Measurements from ENCODE around the gene SH2D7.

SH2D7 gene

DNA sequence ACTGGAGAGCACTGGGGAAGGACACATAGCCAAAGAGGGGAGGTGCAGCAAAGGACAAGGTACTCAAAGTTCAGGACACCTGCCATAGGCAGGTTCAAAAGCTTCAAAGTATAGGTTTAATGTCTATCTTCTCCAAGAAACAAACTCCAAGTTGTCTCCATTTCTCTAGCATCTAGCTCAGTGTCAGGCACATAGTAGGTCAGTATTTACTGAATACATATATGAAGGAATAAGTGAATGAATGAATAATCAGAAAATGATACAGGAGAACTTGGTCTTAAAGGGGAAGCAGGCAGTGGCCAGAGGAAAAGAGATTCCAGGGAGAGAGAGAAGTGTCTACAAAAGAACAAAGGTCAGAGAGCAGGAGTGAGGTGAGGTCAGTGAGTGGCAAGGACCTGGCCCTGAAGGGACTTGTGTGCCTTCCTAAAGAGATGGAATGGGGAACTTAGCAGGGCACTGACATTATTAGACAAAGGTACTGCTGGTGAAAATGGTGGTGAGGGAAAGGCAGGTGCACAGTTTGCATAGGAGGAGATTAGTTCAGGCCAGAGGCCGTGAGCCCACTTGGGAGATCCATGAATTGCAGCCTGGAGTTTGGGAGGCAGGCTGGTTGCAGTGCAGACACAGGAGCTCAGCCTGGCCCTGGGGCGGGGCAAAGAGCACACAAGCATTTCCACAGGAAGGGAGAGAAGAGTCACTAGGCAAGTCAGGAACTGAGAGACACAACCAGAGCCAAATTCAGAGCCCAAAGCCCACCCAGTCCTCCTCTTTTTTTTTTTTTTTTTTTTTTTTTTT lies 36.2 kb upstream of the SH2D7 start (continued):
- TF ChIP-seq, protein P1, sequence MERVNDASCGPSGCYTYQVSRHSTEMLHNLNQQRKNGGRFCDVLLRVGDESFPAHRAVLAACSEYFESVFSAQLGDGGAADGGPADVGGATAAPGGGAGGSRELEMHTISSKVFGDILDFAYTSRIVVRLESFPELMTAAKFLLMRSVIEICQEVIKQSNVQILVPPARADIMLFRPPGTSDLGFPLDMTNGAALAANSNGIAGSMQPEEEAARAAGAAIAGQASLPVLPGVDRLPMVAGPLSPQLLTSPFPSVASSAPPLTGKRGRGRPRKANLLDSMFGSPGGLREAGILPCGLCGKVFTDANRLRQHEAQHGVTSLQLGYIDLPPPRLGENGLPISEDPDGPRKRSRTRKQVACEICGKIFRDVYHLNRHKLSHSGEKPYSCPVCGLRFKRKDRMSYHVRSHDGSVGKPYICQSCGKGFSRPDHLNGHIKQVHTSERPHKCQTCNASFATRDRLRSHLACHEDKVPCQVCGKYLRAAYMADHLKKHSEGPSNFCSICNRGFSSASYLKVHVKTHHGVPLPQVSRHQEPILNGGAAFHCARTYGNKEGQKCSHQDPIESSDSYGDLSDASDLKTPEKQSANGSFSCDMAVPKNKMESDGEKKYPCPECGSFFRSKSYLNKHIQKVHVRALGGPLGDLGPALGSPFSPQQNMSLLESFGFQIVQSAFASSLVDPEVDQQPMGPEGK (CRISPR knock-in tag; IDR thresholded peaks at IDR 0.05; ENCODE audit: borderline replicate concordance), result no peak
- TF ChIP-seq RARB (CRISPR knock-in tag; IDR thresholded peaks at IDR 0.05), result no peak
- no peak for TF ChIP-seq ZFP30 (CRISPR knock-in tag; IDR thresholded peaks at IDR 0.05)

DNA sequence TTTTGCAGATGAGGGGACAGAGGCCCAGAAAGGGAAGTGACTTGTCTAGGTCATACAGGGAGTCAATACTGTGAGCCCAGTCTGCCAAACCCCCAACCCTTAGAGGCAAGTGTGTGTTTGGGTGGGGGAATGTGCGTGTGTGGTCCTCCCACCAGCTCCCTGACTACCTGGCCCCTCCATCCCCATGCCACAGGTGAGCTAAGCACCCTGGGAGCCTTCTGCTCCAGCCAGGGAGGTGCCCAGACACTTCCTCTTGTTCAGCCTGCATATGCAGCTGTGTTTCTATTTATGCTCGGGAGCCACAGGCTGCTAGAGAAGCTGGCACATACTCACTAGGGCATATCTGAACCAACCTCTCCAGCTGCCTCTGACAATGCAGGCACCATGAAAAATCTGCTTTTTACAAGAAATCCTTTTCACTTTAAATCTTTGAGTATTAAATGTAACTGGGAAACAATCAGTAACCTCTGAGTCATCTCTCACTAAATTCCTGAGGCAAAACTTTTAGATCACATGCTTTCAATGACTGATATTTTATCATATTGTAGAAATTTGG lies 35.6 kb upstream of the SH2D7 start:
- no peak for TF ChIP-seq BACH2 (CRISPR knock-in tag; IDR thresholded peaks at IDR 0.05; ENCODE audit: borderline replicate concordance)
- TF ChIP-seq ZNF70 (CRISPR knock-in tag; IDR thresholded peaks at IDR 0.05), result no peak
- TF ChIP-seq, protein P1 (CRISPR knock-in tag; IDR thresholded peaks at IDR 0.05; ENCODE audit: borderline replicate concordance), result no peak
- no peak for TF ChIP-seq ZFP30 (CRISPR knock-in tag; IDR thresholded peaks at IDR 0.05)
- TF ChIP-seq ZNF8 (CRISPR knock-in tag; IDR thresholded peaks at IDR 0.05), result no peak
- TF ChIP-seq GLIS3 (CRISPR knock-in tag; IDR thresholded peaks at IDR 0.05), result no peak
- no peak for TF ChIP-seq ISL1 (CRISPR knock-in tag; IDR thresholded peaks at IDR 0.05)
- TF ChIP-seq, protein P2, sequence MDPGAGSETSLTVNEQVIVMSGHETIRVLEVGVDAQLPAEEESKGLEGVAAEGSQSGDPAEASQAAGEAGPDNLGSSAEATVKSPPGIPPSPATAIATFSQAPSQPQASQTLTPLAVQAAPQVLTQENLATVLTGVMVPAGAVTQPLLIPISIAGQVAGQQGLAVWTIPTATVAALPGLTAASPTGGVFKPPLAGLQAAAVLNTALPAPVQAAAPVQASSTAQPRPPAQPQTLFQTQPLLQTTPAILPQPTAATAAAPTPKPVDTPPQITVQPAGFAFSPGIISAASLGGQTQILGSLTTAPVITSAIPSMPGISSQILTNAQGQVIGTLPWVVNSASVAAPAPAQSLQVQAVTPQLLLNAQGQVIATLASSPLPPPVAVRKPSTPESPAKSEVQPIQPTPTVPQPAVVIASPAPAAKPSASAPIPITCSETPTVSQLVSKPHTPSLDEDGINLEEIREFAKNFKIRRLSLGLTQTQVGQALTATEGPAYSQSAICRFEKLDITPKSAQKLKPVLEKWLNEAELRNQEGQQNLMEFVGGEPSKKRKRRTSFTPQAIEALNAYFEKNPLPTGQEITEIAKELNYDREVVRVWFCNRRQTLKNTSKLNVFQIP (CRISPR knock-in tag; IDR thresholded peaks at IDR 0.05; ENCODE audit: borderline replicate concordance, low read depth), result no peak
- TF ChIP-seq, protein P3, sequence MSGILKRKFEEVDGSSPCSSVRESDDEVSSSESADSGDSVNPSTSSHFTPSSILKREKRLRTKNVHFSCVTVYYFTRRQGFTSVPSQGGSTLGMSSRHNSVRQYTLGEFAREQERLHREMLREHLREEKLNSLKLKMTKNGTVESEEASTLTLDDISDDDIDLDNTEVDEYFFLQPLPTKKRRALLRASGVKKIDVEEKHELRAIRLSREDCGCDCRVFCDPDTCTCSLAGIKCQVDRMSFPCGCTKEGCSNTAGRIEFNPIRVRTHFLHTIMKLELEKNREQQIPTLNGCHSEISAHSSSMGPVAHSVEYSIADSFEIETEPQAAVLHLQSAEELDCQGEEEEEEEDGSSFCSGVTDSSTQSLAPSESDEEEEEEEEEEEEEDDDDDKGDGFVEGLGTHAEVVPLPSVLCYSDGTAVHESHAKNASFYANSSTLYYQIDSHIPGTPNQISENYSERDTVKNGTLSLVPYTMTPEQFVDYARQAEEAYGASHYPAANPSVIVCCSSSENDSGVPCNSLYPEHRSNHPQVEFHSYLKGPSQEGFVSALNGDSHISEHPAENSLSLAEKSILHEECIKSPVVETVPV (CRISPR knock-in tag; IDR thresholded peaks at IDR 0.05), result no peak
- TF ChIP-seq RARB (CRISPR knock-in tag; IDR thresholded peaks at IDR 0.05), result no peak
- TF ChIP-seq ESRRG (CRISPR knock-in tag; IDR thresholded peaks at IDR 0.05), result no peak
- no peak for TF ChIP-seq TOX (CRISPR knock-in tag; IDR thresholded peaks at IDR 0.05; ENCODE audit: borderline replicate concordance)
- ATAC-seq, result peak; percentile 81

DNA sequence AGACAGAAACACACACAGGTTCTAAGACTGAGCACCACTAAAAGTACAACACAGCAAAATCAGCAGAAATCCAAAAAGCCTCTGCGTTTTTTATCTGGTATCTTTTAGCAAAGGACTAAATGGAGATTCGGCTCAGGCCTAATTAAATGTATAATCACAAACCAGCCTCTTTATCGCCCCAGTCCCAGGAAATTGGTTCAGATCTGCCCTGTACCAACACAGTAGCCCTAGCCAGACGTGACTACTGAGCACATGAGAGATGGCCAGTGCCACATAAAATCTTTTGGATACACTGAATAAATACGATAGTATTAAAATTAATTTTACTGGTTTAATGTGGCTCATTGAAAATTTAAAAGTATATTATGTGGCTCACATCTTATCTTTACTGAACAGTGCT lies 34.6 kb upstream of the SH2D7 start:
- TF ChIP-seq TCF4 (CRISPR knock-in tag; IDR thresholded peaks at IDR 0.05; ENCODE audit: borderline replicate concordance) (0 out of 2 replicates have a peak, but pooled peaks have one; percentile 29), ARNTL (CRISPR knock-in tag; IDR thresholded peaks at IDR 0.05; ENCODE audit: borderline replicate concordance, low read depth) (no peak)

DNA sequence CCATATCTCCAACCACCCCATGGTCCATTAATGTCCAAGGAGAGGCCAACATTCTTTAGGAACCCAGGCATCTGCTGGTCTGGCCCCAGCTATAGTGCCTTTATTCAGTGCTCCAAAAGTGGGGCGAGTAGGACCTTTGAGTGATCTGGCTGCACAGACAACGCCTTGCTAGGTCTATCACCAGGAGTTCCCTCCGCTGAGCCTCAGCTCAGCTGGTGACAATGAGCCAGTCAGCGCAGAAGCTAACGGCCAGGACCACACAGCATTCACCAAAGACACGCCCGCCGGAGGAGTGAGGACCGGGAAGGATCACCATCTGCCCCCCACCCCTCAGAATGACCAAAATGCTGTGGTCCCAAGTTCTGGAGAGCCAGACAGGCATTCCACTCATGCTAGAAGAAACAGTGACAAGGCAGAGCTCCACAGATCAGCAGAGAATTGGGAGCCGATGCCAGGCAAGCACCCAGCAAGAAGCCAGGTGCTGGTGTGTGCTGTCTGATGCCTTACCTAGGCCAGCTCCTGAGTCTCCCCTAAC lies 33.9 kb upstream of the SH2D7 start:
- TF ChIP-seq OSR1 (CRISPR knock-in tag; IDR thresholded peaks at IDR 0.05) (no peak), TCF4 (CRISPR knock-in tag; IDR thresholded peaks at IDR 0.05; ENCODE audit: borderline replicate concordance) (no peak), RARB (CRISPR knock-in tag; IDR thresholded peaks at IDR 0.05) (no peak), ISL1 (CRISPR knock-in tag; IDR thresholded peaks at IDR 0.05) (no peak), ESRRG (CRISPR knock-in tag; IDR thresholded peaks at IDR 0.05) (no peak), TOX (CRISPR knock-in tag; IDR thresholded peaks at IDR 0.05; ENCODE audit: borderline replicate concordance) (no peak), ZNF8 (CRISPR knock-in tag; IDR thresholded peaks at IDR 0.05) (no peak), PPARA (CRISPR knock-in tag; IDR thresholded peaks at IDR 0.05; ENCODE audit: borderline replicate concordance) (no peak)
- TF ChIP-seq, protein P3 (CRISPR knock-in tag; IDR thresholded peaks at IDR 0.05), result no peak
- TF ChIP-seq, protein P4, sequence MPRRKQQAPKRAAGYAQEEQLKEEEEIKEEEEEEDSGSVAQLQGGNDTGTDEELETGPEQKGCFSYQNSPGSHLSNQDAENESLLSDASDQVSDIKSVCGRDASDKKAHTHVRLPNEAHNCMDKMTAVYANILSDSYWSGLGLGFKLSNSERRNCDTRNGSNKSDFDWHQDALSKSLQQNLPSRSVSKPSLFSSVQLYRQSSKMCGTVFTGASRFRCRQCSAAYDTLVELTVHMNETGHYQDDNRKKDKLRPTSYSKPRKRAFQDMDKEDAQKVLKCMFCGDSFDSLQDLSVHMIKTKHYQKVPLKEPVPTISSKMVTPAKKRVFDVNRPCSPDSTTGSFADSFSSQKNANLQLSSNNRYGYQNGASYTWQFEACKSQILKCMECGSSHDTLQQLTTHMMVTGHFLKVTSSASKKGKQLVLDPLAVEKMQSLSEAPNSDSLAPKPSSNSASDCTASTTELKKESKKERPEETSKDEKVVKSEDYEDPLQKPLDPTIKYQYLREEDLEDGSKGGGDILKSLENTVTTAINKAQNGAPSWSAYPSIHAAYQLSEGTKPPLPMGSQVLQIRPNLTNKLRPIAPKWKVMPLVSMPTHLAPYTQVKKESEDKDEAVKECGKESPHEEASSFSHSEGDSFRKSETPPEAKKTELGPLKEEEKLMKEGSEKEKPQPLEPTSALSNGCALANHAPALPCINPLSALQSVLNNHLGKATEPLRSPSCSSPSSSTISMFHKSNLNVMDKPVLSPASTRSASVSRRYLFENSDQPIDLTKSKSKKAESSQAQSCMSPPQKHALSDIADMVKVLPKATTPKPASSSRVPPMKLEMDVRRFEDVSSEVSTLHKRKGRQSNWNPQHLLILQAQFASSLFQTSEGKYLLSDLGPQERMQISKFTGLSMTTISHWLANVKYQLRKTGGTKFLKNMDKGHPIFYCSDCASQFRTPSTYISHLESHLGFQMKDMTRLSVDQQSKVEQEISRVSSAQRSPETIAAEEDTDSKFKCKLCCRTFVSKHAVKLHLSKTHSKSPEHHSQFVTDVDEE (CRISPR knock-in tag; IDR thresholded peaks at IDR 0.05), result no peak
- ATAC-seq, result no peak

More for the DNA sequence above, 34.6 kb upstream of the SH2D7 start:
- no peak for ATAC-seq
